Loucy (cell line): ENCODE measurements around the gene MRNIP.

Experiments used
- H2AFZ ChIP-seq: fragments of 200-600 bp; sonication (generic); 2 replicates; pipeline ENCODE4 v1.6.0; 2016; ENCODE audit warnings: antibody characterized with exemption, mild to moderate bottlenecking, low read length, moderate library complexity
- H3F3A ChIP-seq: fragments of 200-600 bp; 2 replicates; pipeline ENCODE4 v1.6.0; 2016; ENCODE audit warnings: antibody characterized with exemption, low read depth, mild to moderate bottlenecking
- H3K27me3 ChIP-seq: fragments of 200-600 bp; sonication (generic); 2 replicates; pipeline ENCODE4 v1.6.1; 2014; ENCODE audit warnings: low read length, mild to moderate bottlenecking; ENCODE audit not compliant: insufficient read depth, poor library complexity, severe bottlenecking
- H3K36me3 ChIP-seq: fragments of 200-600 bp; sonication (generic); 2 replicates; pipeline ENCODE4 v1.6.1; 2016; ENCODE audit warnings: low read length; ENCODE audit not compliant: insufficient read depth
- H3K4me1 ChIP-seq: fragments of 200-600 bp; sonication (generic); 2 replicates; pipeline ENCODE4 v1.5.1; 2014; ENCODE audit warnings: low read length, mild to moderate bottlenecking; ENCODE audit not compliant: insufficient read depth, poor library complexity, severe bottlenecking
- H3K4me2 ChIP-seq: fragments of 200-600 bp; sonication (generic); 2 replicates; pipeline ENCODE4 v1.6.0; 2014; ENCODE audit warnings: antibody characterized with exemption, low read length, low read depth, mild to moderate bottlenecking; ENCODE audit not compliant: poor library complexity, severe bottlenecking
- H3K4me3 ChIP-seq: fragments of 200-600 bp; sonication (generic); 2 replicates; pipeline ENCODE4 v1.5.1; 2014; ENCODE audit warnings: low read length, mild to moderate bottlenecking, mixed read lengths; ENCODE audit not compliant: poor library complexity, severe bottlenecking
- H3K79me2 ChIP-seq: fragments of 200-600 bp; sonication (generic); 2 replicates; pipeline ENCODE4 v1.6.1; 2014; ENCODE audit warnings: low read length; ENCODE audit not compliant: insufficient read depth
- H3K9ac ChIP-seq: fragments of 200-600 bp; sonication (generic); 2 replicates; pipeline ENCODE4 v1.6.0; 2014; ENCODE audit warnings: mild to moderate bottlenecking, low read depth, low read length, moderate library complexity; ENCODE audit not compliant: poor library complexity, severe bottlenecking
- H3K9me2 ChIP-seq: fragments of 200-600 bp; sonication (generic); replicated peaks from 2 replicates; pipeline ENCODE4 v1.6.1; 2016; ENCODE audit warnings: low read depth, low read length, mixed read lengths
- H3K9me3 ChIP-seq: fragments of 200-600 bp; sonication (generic); 2 replicates; pipeline ENCODE4 v1.6.1; 2014; ENCODE audit warnings: mild to moderate bottlenecking, antibody characterized with exemption, low read length, low read depth; ENCODE audit not compliant: insufficient read depth
- H4K20me1 ChIP-seq: fragments of 200-600 bp; sonication (generic); 2 replicates; pipeline ENCODE4 v1.6.0; 2014; ENCODE audit warnings: antibody characterized with exemption, low read length, mild to moderate bottlenecking; ENCODE audit not compliant: insufficient read depth, poor library complexity, severe bottlenecking
- CTCF ChIP-seq: fragments of 200-600 bp; sonication (generic); conservative IDR thresholded peaks from 2 replicates; pipeline ENCODE4 v1.5.1; 2014; ENCODE audit warnings: mild to moderate bottlenecking, antibody characterized with exemption, low read length
- EZH2phosphoT487 ChIP-seq: fragments of 200-600 bp; IDR thresholded peaks from 2 replicates; pipeline ENCODE4 v1.6.1; 2018; ENCODE audit warnings: antibody characterized with exemption, mild to moderate bottlenecking, moderate library complexity, borderline replicate concordance

Gene MRNIP

GRCh38 chr5:179833056-179833708 is 25.4 kb downstream of the MRNIP start:
- Histone ChIP-seq H3K27me3 (no peaks in the 10 kb centered on the region), H3K79me2 (no peaks in the 10 kb centered on the region), H3K9me3 (no peaks in the 10 kb centered on the region), H3K36me3 (peaks cover 19% of the 10 kb centered on the region; the same call in 1 of the 2 replicates), H4K20me1 (no peaks in the 10 kb centered on the region), H2AFZ (no peak overlapping the region), H3F3A (no peaks in the 10 kb centered on the region), H3K4me2 (no peak overlapping the region), H3K4me3 (no peak overlapping the region), H3K9me2 (no peaks in the 10 kb centered on the region), H3K4me1 (no peaks in the 10 kb centered on the region), H3K9ac (no peak overlapping the region)
- TF ChIP-seq EZH2phosphoT487 (no peak), CTCF (no peak)

GRCh38 chr5:179832039-179832745 is 26.4 kb downstream of the MRNIP start:
- no peaks in the 10 kb centered on the region for H3K9me2 ChIP-seq
- TF ChIP-seq EZH2phosphoT487 (no peak), CTCF (no peak)
- H3K9ac ChIP-seq, result no peak overlapping the region
- no peak overlapping the region for H2AFZ ChIP-seq
- H3K36me3 ChIP-seq, result peaks cover 19% of the 10 kb centered on the region; the same call in 1 of the 2 replicates
- H3K79me2 ChIP-seq, result no peaks in the 10 kb centered on the region
- no peak overlapping the region for H3K4me3 ChIP-seq
- H3K4me1 ChIP-seq, result no peaks in the 10 kb centered on the region
- no peaks in the 10 kb centered on the region for H3K27me3 ChIP-seq
- H3K9me3 ChIP-seq, result no peaks in the 10 kb centered on the region
- no peak overlapping the region for H3K4me2 ChIP-seq
- no peaks in the 10 kb centered on the region for H3F3A ChIP-seq
- no peaks in the 10 kb centered on the region for H4K20me1 ChIP-seq

DNA sequence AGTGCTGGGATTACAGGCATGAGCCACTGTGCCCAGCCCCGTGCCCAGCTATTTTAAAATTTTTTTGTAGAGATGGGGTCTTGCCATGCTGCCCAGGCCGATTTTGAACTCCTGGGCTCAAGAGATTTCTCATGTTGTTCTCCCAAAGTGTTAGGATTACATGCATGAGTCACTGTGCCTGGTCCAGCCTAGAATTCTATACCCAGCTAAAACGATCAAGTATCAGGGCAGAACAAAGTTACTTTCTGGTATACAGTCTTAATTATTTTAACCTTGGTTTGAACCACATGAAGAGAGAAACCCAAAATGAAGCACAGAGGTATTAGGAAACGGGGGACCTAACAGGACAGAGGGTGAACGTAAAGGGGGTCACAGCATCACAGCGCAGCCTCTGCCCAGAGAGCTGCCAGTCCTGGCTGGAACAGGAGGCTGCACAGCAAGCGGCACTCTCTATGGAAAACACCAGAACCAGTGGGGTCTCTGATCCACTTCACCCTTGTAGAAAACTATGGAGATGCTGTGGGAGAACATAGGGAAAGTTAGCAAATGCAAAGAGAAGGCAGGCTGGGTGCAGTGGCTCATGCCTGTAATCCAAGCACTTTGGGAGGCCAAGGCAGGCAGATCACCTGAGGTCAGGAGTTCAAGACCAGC is 27.7 kb downstream of the MRNIP start:
- Histone ChIP-seq H3K79me2 (no peaks in the 10 kb centered on the region), H3K27me3 (no peaks in the 10 kb centered on the region), H3K4me2 (no peak overlapping the region), H3F3A (no peaks in the 10 kb centered on the region), H3K36me3 (peaks cover 9% of the 10 kb centered on the region; the same call in 1 of the 2 replicates), H2AFZ (no peak overlapping the region), H3K9me2 (no peaks in the 10 kb centered on the region), H3K9me3 (no peaks in the 10 kb centered on the region), H3K9ac (no peak overlapping the region), H3K4me1 (no peaks in the 10 kb centered on the region), H3K4me3 (no peak overlapping the region), H4K20me1 (no peaks in the 10 kb centered on the region)
- no peak for TF ChIP-seq EZH2phosphoT487
- TF ChIP-seq CTCF, result no peak
